ENCODE data around the gene SHISA4. TPM values are rescaled to one million over a fixed set of nuclear protein-coding genes. Genes with fewer than 3 reads are reported as not detected.

Gene SHISA4
- total RNA-seq, 1 donor: 25.0 TPM

- TF ChIP-seq CTCF (IDR thresholded peaks at IDR 0.05; ENCODE audit: insufficient read depth, low read depth, low read length): no peak
- DNase-seq (ENCODE audit: low read depth): no peak
- no peak overlapping the region for H3K4me3 ChIP-seq (ENCODE audit: low read depth, low read length)
These were observed 7.6 kb upstream of the SHISA4 start for GRCh38 chr1:201880928-201881571.

- DNase-seq (ENCODE audit: low read depth): no peak
- TF ChIP-seq CTCF (IDR thresholded peaks at IDR 0.05; ENCODE audit: insufficient read depth, low read depth, low read length): no peak
- H3K4me3 ChIP-seq (ENCODE audit: low read depth, low read length): no peak overlapping the region
These were observed 7.1 kb upstream of the SHISA4 start for GRCh38 chr1:201881617-201882016.

GRCh38 chr1:201882665-201883132, 6.0 kb upstream of the SHISA4 start:
- no peak for TF ChIP-seq CTCF (IDR thresholded peaks at IDR 0.05; ENCODE audit: insufficient read depth, low read depth, low read length)
- H3K4me3 ChIP-seq (ENCODE audit: low read depth, low read length): no peak overlapping the region
- peak; percentile 44 for DNase-seq (ENCODE audit: low read depth)

GRCh38 chr1:201883266-201883665, 5.4 kb upstream of the SHISA4 start:
- H3K4me3 ChIP-seq (ENCODE audit: low read depth, low read length): no peak overlapping the region
- no peak for DNase-seq (ENCODE audit: low read depth)
- TF ChIP-seq CTCF (IDR thresholded peaks at IDR 0.05; ENCODE audit: insufficient read depth, low read depth, low read length): no peak

GRCh38 chr1:201883786-201884185, 4.9 kb upstream of the SHISA4 start:
- DNase-seq (ENCODE audit: low read depth): peak; percentile 53
- H3K4me3 ChIP-seq (ENCODE audit: low read depth, low read length): no peak overlapping the region
- TF ChIP-seq CTCF (IDR thresholded peaks at IDR 0.05; ENCODE audit: insufficient read depth, low read depth, low read length): no peak

- TF ChIP-seq CTCF (IDR thresholded peaks at IDR 0.05; ENCODE audit: insufficient read depth, low read depth, low read length): no peak
- H3K4me3 ChIP-seq (ENCODE audit: low read depth, low read length): no peak overlapping the region
- DNase-seq (ENCODE audit: low read depth): no peak
These were observed 4.3 kb upstream of the SHISA4 start for GRCh38 chr1:201884425-201884824.

Measured in fibroblast of villous mesenchyme (primary cell).